GM12874 (cell line): Measurements from ENCODE around the gene SHC2.

ENCODE experiments used
- CTCF ChIP-seq: IDR thresholded peaks from 2 replicates; pipeline ENCODE4 v1.5.1; 2011; ENCODE audit warnings: low read depth, mild to moderate bottlenecking, control low read depth, low read length, moderate library complexity; ENCODE audit not compliant: insufficient read depth

Gene SHC2

GRCh38 chr19:368630-369024 lies 92.2 kb downstream of the SHC2 start:
- TF ChIP-seq CTCF, result no peak

GRCh38 chr19:367963-368629 lies 92.7 kb downstream of the SHC2 start:
- TF ChIP-seq CTCF, result no peak

- no peak for TF ChIP-seq CTCF
Observed at GRCh38 chr19:367561-367960, 93.3 kb downstream of the SHC2 start.

- no peak for TF ChIP-seq CTCF
Observed at GRCh38 chr19:366951-367350, 93.9 kb downstream of the SHC2 start.
